Keratinocyte (primary cell): ENCODE measurements around the gene CPSF2. TPM values are rescaled to one million over a fixed set of nuclear protein-coding genes. Genes with fewer than 3 reads are reported as not detected.

ENCODE experiments used
- DNase-seq: peaks from one replicate; pipeline ENCODE4 v3.0.0-alpha.2; 2011; ENCODE audit warnings: low read depth, missing footprints, low spot score
- FAIRE-seq: peaks from 2 replicates; lab custom pipeline; 2011; peaks lifted over from hg19 to GRCh38; lab: Jason Lieb, UNC
- H2AFZ ChIP-seq: 2 replicates; pipeline ENCODE4 v1.6.0; 2012; ENCODE audit warnings: low read length, control low read depth, inconsistent platforms; ENCODE audit not compliant: control insufficient read depth
- H3K27ac ChIP-seq: 2 replicates; pipeline ENCODE4 v1.5.1; 2011; ENCODE audit warnings: low read length; ENCODE audit not compliant: control insufficient read depth, insufficient read depth
- H3K27me3 ChIP-seq: 3 replicates; pipeline ENCODE4 v1.6.0; 2011; ENCODE audit warnings: low read length; ENCODE audit not compliant: control insufficient read depth, insufficient read depth; ENCODE audit errors: extremely low read depth
- H3K36me3 ChIP-seq, 2 experiments: 2 replicates in 1 of 2; 3 replicates in 1 of 2; pipeline ENCODE4 v1.5.1; 2011; ENCODE audit warnings: low read length in 2 of 2, mild to moderate bottlenecking in 1 of 2; ENCODE audit not compliant: control insufficient read depth in 2 of 2, insufficient read depth in 2 of 2; ENCODE audit errors: extremely low read depth in 1 of 2
- H3K4me1 ChIP-seq: 3 replicates; pipeline ENCODE4 v1.5.1; 2011; ENCODE audit warnings: low read length; ENCODE audit not compliant: control insufficient read depth, insufficient read depth; ENCODE audit errors: extremely low read depth
- H3K4me2 ChIP-seq: 3 replicates; pipeline ENCODE4 v1.6.0; 2011; ENCODE audit warnings: low read depth, low read length; ENCODE audit not compliant: control insufficient read depth, insufficient read depth; ENCODE audit errors: extremely low read depth
- H3K4me3 ChIP-seq, 3 experiments: fragments of 200-600 bp in 1 of 3; sonication (generic) in 1 of 3; 2 replicates in 2 of 3; 3 replicates in 1 of 3; pipeline ENCODE4 v1.5.1; 2011 to 2016; ENCODE audit warnings: low read length in 3 of 3, mild to moderate bottlenecking in 3 of 3, control low read depth in 2 of 3, inconsistent platforms in 1 of 3, low read depth in 1 of 3, mixed read lengths in 1 of 3, mixed run types in 1 of 3, moderate library complexity in 1 of 3; ENCODE audit not compliant: control insufficient read depth in 2 of 3, insufficient read depth in 2 of 3; ENCODE audit errors: extremely low read depth in 1 of 3
- H3K79me2 ChIP-seq: 2 replicates; pipeline ENCODE4 v1.6.0; 2012; ENCODE audit warnings: low read length; ENCODE audit not compliant: control insufficient read depth, insufficient read depth
- H3K9ac ChIP-seq: 3 replicates; pipeline ENCODE4 v1.6.0; 2011; ENCODE audit warnings: low read length; ENCODE audit not compliant: control insufficient read depth, insufficient read depth; ENCODE audit errors: extremely low read depth
- H3K9me1 ChIP-seq: 3 replicates; pipeline ENCODE4 v1.6.0; 2011; ENCODE audit warnings: low read length; ENCODE audit not compliant: control insufficient read depth, insufficient read depth; ENCODE audit errors: extremely low read depth
- H3K9me3 ChIP-seq: 2 replicates; pipeline ENCODE4 v1.5.1; 2012; ENCODE audit warnings: low read depth, low read length; ENCODE audit not compliant: control insufficient read depth
- H4K20me1 ChIP-seq: 3 replicates; pipeline ENCODE4 v1.6.0; 2011; ENCODE audit warnings: low read length; ENCODE audit not compliant: control insufficient read depth, insufficient read depth; ENCODE audit errors: extremely low read depth
- EZH2 ChIP-seq: IDR thresholded peaks from one replicate; pipeline ENCODE4 v1.6.1; 2012; ENCODE audit warnings: inconsistent platforms, mild to moderate bottlenecking, low read length, moderate library complexity
- dilution Hi-C: fragments of 300-500 bp; cut with MboI; formaldehyde crosslinking; loops from one replicate; pipeline ENCODE4 v1.7.0; 2020; ENCODE audit warnings: low sequenced_read_pairs; ENCODE audit not compliant: extremely low pct_ligation_motif_present
- polyA plus RNA-seq, 5 experiments: library from polyadenylated mRNA; depleted of rRNA in 3 of 5; stranded (reverse) in 3 of 5; stranded (forward) in 1 of 5; unstranded in 1 of 5; fragments of >200 nt; gene quantifications; 1 replicate in 1 of 5; 2 replicates in 3 of 5; 3 replicates in 1 of 5; pipeline versions ENCODE4 v1.2.1 to v1.2.3, GENCODE V29; 2011 to 2012; ENCODE audit warnings: missing spikeins in 2 of 5, low read depth in 1 of 5, low replicate concordance in 1 of 5
- TF ChIP-seq, protein P1 (sequence below), 3 experiments: IDR thresholded peaks in 1 of 3; conservative IDR thresholded peaks in 1 of 3; optimal IDR thresholded peaks in 1 of 3; 2 replicates in 2 of 3; 3 replicates in 1 of 3; pipeline versions ENCODE3 to v1.5.1; 2011; ENCODE audit warnings: low read length in 3 of 3, mild to moderate bottlenecking in 3 of 3, moderate library complexity in 2 of 3, control low read depth in 1 of 3, inconsistent platforms in 1 of 3; ENCODE audit not compliant: insufficient read depth in 2 of 3; ENCODE audit errors: extremely low read depth in 1 of 3

Gene CPSF2
- polyA plus RNA-seq, 1 donor (not counting 4 experiments of a cell fraction or from before 2014, with no cell fraction given), result 67.9 TPM

DNA sequence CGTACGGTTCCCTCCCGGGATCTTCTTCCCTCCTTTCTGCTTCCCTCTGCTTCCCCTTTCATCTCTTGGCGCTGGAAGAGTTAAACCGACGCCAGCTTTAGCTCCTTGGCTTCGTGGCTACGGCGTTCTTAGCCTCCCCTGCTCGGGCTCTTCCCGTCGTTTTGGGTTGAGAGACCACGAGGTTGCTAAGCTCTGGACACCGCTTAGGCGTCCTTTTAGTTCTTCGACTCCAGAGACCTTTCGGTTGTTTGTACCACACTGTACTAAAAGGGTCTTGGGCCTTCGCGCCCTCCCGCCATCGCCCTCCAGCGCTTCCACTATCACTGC lies 545 bp downstream of the CPSF2 start:
- Histone ChIP-seq H4K20me1 (no peaks in the 10 kb centered on the region), H2AFZ (peak overlapping the region; percentile 99), H3K4me3 (peak overlapping the region; percentile 85 to 97 (median 94)), H3K27ac (peak overlapping the region; percentile 80), H3K4me1 (peaks cover 3% of the 10 kb centered on the region), H3K36me3 (peaks cover 4% of the 10 kb centered on the region in 2 experiments), H3K27me3 (no peaks in the 10 kb centered on the region), H3K79me2 (peaks cover 45% of the 10 kb centered on the region), H3K9ac (peak overlapping the region; percentile 98), H3K9me1 (no peaks in the 10 kb centered on the region), H3K9me3 (no peaks in the 10 kb centered on the region), H3K4me2 (peak overlapping the region; percentile 77)
- dilution Hi-C loops, result no loop called here
- DNase-seq (no peak), FAIRE-seq (no peak)
- no peak for TF ChIP-seq EZH2
- TF ChIP-seq, protein P1, sequence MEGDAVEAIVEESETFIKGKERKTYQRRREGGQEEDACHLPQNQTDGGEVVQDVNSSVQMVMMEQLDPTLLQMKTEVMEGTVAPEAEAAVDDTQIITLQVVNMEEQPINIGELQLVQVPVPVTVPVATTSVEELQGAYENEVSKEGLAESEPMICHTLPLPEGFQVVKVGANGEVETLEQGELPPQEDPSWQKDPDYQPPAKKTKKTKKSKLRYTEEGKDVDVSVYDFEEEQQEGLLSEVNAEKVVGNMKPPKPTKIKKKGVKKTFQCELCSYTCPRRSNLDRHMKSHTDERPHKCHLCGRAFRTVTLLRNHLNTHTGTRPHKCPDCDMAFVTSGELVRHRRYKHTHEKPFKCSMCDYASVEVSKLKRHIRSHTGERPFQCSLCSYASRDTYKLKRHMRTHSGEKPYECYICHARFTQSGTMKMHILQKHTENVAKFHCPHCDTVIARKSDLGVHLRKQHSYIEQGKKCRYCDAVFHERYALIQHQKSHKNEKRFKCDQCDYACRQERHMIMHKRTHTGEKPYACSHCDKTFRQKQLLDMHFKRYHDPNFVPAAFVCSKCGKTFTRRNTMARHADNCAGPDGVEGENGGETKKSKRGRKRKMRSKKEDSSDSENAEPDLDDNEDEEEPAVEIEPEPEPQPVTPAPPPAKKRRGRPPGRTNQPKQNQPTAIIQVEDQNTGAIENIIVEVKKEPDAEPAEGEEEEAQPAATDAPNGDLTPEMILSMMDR (optimal IDR thresholded peaks at IDR 0.05 in 1 of 3, IDR thresholded peaks at IDR 0.05 in 1 of 3, conservative IDR thresholded peaks at IDR 0.05 in 1 of 3; ENCODE audit: extremely low read depth in 1 of 3, insufficient read depth in 2 of 3, low read length in 3 of 3), result no peak

DNA sequence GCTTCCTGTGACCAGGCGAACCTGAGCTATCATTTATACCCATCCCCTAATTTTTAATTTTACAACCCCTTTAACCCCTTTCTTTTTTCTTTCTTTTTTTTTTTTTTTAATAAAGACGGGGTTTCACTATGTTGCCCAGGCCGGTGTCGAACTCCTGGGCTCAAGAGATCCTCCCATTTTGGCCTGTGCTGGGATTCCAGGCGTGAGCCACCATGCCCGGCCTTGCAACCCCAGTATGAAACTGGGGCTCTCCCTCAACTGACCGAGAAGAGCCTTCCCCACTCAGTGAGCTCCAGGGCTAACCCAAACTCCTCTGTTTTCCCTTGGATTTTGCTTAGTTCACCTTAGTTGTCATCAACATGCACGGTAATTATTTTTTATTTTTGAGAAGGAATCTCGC lies 992 bp downstream of the CPSF2 start:
- peaks cover 45% of the 10 kb centered on the region for H3K79me2 ChIP-seq
- H3K9ac ChIP-seq, result peak overlapping the region; percentile 98
- peak overlapping the region; percentile 85 to 97 (median 94) for H3K4me3 ChIP-seq
- H3K36me3 ChIP-seq, result peaks cover 4 to 9% of the 10 kb centered on the region in 2 experiments
- DNase-seq, result no peak
- no peaks in the 10 kb centered on the region for H3K27me3 ChIP-seq
- no peaks in the 10 kb centered on the region for H4K20me1 ChIP-seq
- H2AFZ ChIP-seq, result peak overlapping the region; percentile 99
- no peak for TF ChIP-seq EZH2
- TF ChIP-seq, protein P1 (optimal IDR thresholded peaks at IDR 0.05 in 1 of 3, IDR thresholded peaks at IDR 0.05 in 1 of 3, conservative IDR thresholded peaks at IDR 0.05 in 1 of 3; ENCODE audit: extremely low read depth in 1 of 3, insufficient read depth in 2 of 3, low read length in 3 of 3), result no peak
- H3K9me1 ChIP-seq, result no peaks in the 10 kb centered on the region
- H3K27ac ChIP-seq, result peak overlapping the region; percentile 80
- FAIRE-seq, result no peak
- no peaks in the 10 kb centered on the region for H3K9me3 ChIP-seq
- H3K4me1 ChIP-seq, result peaks cover 3% of the 10 kb centered on the region
- dilution Hi-C loops, result no loop called here
- H3K4me2 ChIP-seq, result peak overlapping the region; percentile 77
